NCI-H2171 treated with DMSO at 0.1 percent for 48 hours (cell line): Measurements from ENCODE around the gene TGM6.
"Not testable (repeated sequence)": the region's sequence is repeated elsewhere in the genome, so short reads cannot be mapped to it uniquely, and the experiment has no call there.

ENCODE experiments used
- DNase-seq: peaks from one replicate; lab custom pipeline; 2025; lab: John Stamatoyannopoulos, UW

The TGM6 gene

DNA sequence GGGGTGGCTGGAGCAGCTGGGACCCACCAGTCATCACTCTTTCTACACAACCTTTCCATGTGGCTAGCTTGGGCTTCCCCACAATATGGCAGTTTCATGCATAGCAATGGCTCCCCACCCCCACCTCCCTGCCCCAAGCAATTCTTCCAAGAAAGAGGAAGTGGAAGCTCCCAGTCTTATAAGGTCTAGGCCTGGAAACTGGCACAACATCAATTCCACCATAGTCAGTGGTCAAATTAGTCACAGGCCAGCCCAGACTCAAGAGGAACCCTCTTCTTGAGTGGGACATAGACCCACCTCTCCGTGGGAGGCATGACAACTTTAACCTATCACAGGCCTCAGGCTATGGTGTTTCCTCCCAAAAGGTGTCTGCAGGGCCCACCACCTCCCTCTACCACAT is 17.7 kb downstream of the TGM6 start:
- DNase-seq = no peak

DNA sequence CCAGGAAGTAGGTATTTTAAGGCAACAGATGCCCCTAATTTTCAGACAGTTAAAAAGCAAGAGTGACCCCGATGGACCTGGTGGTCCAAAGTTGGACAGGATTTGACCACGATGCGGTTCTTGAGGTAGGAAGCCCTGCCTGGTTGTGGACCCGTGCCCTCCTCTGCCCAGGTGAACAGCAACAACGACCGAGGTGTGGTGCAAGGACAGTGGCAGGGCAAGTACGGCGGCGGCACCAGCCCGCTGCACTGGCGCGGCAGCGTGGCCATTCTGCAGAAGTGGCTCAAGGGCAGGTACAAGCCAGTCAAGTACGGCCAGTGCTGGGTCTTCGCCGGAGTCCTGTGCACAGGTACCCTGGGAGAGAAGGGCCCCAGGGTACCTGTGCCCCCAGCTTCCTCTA is 18.7 kb downstream of the TGM6 start:
- no peak for DNase-seq

DNA sequence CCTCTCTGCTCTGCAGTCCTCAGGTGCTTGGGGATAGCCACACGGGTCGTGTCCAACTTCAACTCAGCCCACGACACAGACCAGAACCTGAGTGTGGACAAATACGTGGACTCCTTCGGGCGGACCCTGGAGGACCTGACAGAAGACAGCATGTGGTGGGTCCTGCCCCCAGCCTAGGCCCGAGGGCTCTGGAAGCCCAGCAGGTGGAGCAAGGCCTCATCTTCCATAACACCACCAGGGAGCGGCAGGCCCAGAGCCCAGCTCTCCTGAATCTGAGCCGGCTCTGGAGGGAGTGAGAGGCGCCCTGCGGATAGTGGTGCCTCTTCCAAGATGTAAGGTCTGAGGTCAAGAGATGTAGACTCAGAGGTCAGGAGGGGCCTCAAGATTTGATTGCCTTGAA is 19.6 kb downstream of the TGM6 start:
- DNase-seq = no peak

DNA sequence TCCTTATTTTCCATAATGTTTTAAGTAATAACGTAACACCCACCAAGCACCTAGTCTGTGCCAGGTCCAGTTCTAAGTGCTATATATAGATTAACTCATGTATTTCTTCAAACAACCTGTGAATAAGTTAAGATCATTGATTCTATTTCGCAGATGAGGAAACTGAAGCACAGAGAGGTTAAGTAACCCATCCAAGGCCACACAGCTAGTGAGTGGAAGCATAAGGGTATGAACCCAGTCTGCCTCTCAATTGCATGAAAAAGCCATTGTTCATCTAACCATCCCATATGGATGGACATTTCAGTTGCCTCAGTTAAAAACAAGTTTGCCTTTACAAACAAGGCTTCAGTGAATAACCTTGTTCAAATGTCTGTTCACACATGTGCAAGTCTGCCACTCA is 20.8 kb downstream of the TGM6 start:
- no peak for DNase-seq

DNA sequence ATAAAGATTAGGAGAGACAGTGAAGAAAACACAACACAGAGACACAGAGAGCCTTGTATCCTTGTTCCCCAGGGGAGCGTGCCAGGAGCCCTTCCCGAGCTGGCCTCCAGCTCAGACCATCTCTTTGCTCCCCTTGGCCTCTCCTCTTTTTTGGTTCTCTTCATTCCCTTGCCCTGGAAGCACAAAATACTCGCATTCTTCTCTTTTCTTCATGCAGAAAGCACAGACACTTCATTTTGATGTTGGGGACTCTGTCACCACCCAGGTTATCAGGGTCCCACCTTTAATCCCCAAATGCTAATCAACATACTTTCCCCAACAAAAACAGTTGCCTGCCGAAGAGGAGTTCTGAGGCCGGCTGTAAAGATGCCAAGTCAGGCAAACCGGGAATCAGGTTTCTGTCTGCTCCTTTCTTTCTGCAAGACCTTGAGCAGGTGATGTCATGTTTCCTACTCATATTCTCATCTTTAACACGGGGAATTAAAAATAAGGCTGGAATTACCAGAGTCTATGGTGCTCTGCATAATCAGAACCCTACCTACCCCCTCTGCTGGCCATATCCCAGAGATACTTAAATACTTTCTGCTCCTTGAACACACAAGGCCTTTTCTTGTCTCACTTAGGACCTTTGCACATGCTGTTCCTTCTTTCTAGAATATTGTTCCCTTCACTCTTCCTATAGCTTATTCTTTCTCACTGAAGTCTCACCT is 21.7 kb downstream of the TGM6 start:
- peak; percentile 66 for DNase-seq

DNA sequence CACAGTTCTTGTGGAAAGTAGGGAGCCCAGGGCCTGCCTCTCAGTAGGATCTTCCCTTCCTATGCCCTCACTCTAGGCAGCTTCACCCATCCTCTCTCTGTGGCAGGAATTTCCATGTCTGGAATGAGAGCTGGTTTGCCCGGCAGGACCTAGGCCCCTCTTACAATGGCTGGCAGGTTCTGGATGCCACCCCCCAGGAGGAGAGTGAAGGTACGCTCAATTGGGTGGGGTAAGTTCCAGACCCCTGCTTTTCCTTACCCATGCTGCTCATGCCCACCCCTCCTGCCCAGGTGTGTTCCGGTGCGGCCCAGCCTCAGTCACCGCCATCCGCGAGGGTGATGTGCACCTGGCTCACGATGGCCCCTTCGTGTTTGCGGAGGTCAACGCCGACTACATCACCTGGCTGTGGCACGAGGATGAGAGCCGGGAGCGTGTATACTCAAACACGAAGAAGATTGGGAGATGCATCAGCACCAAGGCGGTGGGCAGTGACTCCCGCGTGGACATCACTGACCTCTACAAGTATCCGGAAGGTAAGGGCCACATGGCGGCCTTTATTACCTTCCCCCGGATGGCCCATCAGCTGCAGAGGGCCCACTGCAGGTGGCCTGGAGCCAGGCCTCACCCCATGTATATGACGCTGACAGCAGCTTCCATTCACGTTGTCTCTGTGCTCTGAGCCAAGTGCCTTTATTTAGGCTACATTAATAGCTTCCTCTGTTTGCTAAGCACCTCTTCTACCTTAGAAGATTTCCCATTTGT is 22.8 kb downstream of the TGM6 start:
- no peak for DNase-seq

DNA sequence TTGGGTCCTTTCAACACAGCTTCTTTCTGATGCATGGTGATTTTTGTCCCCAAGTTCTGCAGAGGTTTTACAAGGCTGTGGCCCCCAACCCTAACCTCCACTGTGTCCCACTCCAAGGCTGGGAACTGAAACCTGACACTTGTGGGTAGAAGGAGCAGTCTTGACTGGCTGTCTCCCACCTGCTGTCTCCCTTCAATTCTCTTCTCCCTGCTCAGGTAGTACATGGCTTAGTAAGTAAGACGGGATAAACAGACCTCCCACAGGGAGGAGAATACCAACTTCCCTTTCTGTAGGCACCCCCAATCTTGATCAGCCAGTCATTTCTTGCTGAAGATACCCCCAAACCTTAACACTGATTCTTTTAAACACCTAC is 25.0 kb downstream of the TGM6 start:
- peak; percentile 95 for DNase-seq

DNA sequence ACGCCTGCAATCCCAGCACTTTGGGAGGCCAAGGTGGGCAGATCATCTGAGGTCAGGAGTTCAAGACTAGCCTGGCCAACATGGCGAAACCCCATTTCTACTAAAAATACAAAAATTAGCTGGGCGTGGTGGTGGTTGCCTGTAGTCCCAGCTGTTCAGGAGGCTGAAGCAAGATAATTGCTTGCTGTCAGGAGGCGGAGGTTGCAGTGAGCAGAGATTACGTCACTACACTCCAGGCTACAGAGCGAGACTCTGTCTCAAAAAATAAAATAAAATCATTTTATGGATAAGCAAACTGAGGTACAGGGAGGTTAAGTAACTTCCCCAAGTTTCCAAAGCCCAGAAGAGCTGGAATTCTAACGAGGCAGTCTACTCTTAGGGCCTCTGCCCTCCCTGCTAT is 26.7 kb downstream of the TGM6 start:
- not testable (repeated sequence) for DNase-seq

DNA sequence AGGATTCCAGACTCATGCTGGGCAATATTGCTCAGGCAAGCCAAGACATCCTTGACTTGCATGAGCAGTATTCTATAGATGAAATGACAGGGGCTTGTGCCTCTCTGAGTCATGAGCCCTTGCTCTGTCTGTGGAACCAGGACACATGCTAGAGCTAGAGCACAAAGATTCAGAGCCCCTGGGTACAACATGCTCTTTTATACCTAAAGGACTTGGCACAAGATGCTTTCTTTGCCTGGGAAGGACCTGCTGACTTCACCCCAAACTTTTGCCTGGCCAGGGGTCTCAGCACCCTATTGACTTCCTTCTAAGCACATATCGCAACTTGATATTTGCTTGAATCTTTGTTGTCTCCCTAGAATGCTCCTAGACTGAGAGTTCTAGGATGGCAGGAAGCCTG is 27.4 kb downstream of the TGM6 start:
- DNase-seq = no peak

DNA sequence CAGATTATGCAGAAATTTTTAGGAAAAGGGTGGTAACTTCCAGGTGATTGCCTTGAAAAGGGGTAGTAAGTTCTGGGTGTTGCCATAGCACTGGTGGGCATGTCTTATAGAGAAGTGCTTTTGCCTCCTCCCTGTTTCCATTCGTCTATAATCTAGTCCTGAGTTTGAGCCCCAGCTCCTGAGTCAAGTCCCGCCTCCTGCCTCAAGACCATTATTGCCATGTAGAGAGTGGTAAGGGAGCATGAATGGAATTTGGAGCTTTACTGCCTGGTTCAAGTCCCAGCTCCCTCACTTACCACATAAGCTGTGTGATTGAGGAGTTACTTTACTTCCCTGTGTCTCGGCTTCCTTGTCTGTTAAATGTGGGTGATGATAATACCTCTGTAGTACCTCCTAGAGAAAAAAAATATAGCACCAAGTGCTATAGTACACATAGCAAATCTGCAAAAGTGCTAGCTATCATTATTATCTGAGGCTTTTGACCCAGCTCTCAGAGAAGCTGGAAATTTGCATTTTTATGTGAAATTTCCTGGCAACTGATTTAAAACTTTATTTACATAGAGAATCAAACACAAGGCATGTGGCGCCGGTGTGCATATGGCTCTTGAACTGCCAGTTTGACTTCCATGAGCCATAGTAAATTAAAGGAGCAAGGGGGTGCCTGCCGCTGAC is 36.0 kb downstream of the TGM6 start:
- DNase-seq = peak; percentile 35

DNA sequence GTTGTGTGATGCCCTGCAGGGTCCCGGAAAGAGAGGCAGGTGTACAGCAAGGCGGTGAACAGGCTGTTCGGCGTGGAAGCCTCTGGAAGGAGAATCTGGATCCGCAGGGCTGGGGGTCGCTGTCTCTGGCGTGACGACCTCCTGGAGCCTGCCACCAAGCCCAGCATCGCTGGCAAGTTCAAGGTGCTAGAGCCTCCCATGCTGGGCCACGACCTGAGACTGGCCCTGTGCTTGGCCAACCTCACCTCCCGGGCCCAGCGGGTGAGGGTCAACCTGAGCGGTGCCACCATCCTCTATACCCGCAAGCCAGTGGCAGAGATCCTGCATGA is 36.5 kb downstream of the TGM6 start:
- DNase-seq = no peak

DNA sequence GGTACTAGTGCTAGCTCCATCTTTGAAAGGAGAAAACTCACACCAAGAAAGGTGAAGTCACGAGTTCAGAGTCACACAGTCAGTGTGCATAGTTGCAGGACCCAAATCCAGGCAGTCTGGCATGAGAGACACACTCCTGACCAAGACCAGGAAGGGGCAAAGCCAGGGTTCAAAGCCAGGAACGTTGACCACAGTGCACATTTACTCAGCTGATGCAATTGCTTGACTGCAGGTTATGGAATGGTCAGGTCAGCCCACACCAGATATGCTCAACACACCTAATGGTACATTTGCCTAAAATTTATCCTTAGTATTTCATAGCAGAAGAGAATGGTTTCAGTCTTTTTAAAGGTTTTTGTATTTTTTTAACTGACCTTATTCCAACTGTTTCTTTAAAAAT is 37.7 kb downstream of the TGM6 start:
- DNase-seq = no peak

DNA sequence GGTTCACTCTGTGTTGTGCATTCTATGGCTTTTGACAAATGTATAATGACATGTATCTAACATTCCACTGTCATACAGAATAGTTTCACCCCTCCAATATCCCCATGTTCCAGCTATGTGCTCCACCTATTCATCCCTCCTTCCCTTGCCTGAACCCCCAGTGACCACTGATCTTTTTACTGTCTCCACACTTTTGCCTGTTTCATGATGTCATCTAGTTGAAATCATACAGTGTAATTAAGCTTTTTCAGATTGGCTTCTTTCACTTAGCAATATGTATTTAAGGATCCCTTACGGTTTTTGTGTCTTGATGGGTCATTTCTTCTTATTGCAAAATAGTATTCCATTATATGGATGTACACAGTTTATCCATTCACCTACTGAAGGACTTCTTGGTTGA is 39.8 kb downstream of the TGM6 start:
- no peak for DNase-seq

DNA sequence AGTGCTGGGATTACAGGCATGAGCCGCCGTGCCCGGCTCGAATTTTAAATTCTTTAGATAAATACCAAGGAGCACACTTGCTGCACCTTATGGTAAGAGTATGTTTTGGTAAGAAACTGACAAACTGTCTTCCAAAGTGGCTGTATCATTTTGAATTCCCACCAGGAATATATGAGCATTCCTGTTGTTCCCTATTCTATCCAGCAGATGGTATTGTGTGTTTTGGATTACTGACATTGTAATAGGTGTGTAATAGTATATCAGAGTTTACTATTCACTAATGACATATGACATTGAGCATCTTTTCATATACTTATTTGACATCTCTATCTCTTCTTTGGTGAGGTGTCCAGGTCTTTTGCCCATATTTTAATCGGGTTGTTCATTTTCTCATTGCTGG is 40.5 kb downstream of the TGM6 start:
- DNase-seq = peak; percentile 76

DNA sequence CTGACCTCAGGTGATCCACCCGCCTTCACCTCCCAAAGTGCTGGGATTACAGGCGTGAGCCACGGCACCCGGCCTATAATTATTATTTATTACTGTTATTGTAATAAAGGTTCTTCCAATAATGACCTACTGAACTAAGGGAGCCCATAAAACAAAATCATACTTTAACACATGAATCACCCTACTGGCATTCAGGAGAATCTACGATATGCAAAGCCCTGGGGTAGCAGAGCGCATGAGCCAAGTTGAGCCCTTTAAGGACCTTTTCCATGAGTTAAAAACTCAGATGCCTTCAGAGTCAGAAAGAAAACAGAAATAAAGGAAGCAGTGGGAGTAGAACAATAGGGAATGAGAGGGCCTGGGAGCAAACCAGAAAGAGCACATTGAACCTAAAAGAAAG is 48.4 kb downstream of the TGM6 start:
- DNase-seq = no peak

DNA sequence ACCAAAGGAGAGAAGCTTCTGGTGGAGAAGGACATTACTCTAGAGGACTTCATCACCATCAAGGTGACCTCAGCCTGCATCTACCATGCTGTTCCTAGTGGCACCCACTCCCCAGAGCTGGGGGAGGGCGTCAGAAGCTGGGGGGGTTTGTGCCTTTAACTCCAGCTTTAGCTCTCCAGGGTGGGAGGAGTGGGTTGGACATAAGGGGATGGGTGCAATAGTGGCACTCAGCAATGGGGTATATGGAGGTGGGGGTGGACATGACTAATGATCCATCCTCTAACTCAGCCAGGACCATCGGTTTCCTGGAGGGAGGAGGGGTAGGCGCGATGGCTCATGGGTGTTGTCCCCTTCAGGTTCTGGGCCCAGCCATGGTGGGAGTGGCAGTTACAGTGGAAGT is 49.8 kb downstream of the TGM6 start:
- no peak for DNase-seq

DNA sequence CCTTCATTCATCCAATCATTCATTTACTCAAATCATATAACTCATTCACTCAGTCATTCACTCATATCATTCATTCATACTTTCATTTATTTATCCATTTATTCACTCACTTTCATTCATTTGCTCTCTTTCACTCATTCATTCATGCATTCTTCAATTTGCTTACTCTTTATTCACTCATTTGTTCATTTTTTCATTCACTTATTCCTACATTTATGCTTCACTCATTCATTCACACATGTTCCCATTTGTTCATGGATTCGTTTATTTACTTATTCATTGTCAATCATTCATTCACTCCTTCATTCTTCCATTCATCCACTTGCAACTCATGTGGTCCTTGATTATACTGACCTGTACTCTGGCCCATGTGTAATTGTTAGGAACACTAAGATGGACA is 50.5 kb downstream of the TGM6 start:
- no peak for DNase-seq

DNA sequence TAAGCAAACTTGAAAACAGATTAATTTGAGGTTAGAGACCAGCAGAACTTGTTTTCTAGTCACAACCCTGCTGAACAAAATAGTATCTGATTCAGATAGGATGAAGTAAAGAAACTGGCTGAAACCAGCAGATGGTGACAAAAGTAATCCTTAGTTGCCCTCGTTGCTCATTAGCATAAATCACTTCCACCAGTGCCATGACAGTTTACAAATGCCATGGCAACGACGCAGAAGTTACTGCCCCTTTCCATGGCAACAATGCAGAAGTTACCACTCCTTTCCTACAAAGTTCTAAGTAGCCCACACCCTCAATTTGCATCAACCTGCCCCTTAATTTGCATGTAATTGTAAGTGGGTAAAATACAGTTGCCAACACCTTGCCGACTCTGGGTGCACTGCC is 66.1 kb downstream of the TGM6 start:
- no peak for DNase-seq

DNA sequence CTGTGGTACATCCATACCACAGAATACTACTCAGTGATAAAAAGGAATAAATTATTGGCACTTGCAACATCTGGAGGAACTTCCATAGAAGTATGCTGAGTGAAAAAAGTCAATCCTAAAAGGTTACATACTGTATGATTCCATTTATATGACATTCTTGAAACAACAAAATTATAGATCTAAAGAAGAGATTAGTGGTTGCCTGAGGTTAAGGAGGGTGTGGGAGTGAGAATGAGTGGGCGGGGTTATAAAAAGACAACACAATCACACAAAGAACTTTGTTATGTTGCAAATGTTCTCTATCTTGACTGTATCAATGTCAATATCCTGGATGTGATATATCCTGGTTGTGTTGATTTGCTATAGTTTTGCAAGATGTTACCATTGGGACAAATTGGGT is 68.7 kb downstream of the TGM6 start:
- no peak for DNase-seq

DNA sequence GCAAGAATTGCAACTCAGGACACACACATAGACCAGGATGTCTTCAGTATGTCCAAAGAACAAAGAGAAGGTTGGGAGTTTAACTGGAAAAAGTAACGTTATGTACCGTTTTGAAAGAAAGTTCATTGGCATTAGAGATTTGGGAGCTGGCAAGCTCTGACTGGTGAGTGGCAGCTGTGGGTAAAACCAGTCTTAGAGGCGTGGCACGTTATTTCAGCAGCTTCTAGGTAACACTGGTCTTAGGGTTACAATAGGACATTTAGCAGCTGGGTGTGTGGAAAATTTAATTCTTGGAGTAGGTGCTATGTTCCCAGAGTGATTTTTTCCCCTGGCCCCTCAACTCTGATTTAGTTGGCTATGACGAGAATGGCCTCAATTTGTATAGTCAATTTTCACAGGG is 70.7 kb downstream of the TGM6 start:
- DNase-seq = no peak

DNA sequence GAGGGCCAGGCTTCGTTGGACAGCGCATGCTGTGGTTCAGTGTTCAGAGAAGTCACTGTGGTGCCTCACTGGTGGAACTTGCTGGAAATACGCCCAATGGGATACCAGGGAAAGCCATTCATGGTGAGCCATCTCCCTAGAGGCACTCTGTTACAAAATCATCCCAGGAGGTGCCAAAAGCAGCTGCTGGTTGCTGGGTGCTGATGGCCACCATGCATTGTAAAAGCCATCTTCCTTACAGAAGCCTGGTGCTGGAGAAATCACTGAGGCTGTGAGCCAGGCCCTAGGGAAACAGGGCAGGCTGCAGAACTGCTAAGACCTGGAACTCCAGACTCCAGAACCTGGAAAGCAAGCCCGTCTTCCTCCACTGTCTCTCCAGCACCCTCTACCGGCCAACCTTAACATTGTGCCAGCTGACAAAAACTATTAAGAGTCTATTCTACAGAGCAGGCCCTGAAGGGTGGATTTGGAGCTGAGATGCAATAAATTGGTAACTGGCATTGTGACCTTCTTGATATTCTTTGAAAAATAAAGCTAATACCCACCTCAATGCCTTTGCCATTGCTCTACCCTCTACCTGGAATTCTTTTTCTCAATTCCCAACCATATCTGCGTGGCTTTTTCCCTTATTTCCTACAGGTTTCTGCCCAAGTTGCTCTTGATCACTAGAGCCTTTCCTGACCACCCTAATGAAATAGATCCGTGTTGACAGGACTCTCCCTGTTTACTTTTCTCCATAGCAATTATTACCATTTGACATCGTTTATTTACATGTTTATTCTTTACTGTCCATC is 71.4 kb downstream of the TGM6 start:
- peak; percentile 80 for DNase-seq

DNA sequence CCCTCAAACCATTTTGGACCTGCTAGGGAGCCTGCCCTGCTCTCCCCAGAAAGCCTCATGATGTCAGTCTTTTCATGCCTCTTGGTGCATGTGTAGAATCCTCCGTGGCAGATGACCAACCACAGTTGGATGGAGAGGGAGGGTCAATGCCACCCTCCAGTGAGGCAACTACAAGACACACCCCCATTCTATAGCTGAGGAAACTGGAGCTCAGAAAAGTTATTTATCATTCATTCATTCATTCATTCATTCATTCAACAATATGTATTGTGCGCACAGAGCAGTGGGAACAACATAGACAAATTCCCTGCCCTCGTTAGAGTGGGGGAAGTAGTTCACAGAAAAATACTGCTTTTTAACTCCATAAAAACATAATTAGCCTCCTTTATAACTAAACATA is 73.1 kb downstream of the TGM6 start:
- DNase-seq = no peak
